HTR-8/SVneo (cell line): Measurements from ENCODE around the gene C15orf62.

Source experiments
- DNase-seq: peaks from one replicate; pipeline ENCODE4 v3.0.0; 2011; ENCODE audit warnings: low spot score, mixed read lengths; ENCODE audit not compliant: insufficient read length
- FAIRE-seq: peaks from 2 replicates; lab custom pipeline; 2011; peaks lifted over from hg19 to GRCh38; lab: Jason Lieb, UNC

The C15orf62 gene

GRCh38 chr15:40754883-40755811, 14.6 kb upstream of the C15orf62 start, which contains the start of gene RMDN3:
Gene RMDN3 (minus strand): TSS chr15:40755254. CDS start chr15:40754783, 471 bp downstream.
- no peak for FAIRE-seq

GRCh38 chr15:40755812-40756208, 14.0 kb upstream of the C15orf62 start:
- FAIRE-seq (no peak), DNase-seq (no peak)

More at GRCh38 chr15:40754883-40755811, 14.6 kb upstream of the C15orf62 start, which contains the start of gene RMDN3:
- DNase-seq: peak; percentile 88

GRCh38 chr15:40756938-40757337, 12.8 kb upstream of the C15orf62 start:
- DNase-seq (no peak), FAIRE-seq (no peak)

GRCh38 chr15:40759961-40760360, 9.8 kb upstream of the C15orf62 start:
- FAIRE-seq: no peak
- no peak for DNase-seq

GRCh38 chr15:40762919-40763800, 6.6 kb upstream of the C15orf62 start:
- DNase-seq (no peak), FAIRE-seq (no peak)

- no peak for FAIRE-seq
- no peak for DNase-seq
Observed at GRCh38 chr15:40763801-40764628, 5.8 kb upstream of the C15orf62 start, which contains the start of gene GCHFR. Gene GCHFR (plus strand): TSS chr15:40764068. CDS start chr15:40764181, 113 bp downstream.

GRCh38 chr15:40764629-40765103, 5.1 kb upstream of the C15orf62 start:
- no peak for DNase-seq
- FAIRE-seq: no peak

GRCh38 chr15:40766194-40766815, 3.5 kb upstream of the C15orf62 start:
- FAIRE-seq (no peak), DNase-seq (no peak)

- DNase-seq: no peak
- FAIRE-seq: no peak
Observed at GRCh38 chr15:40766906-40767837, 2.6 kb upstream of the C15orf62 start.

- FAIRE-seq (no peak), DNase-seq (no peak)
Observed at GRCh38 chr15:40767838-40768500, 1.8 kb upstream of the C15orf62 start.

GRCh38 chr15:40768521-40769273, 1.1 kb upstream of the C15orf62 start:
- DNase-seq: no peak
- no peak for FAIRE-seq

- no peak for DNase-seq
Observed at GRCh38 chr15:40770147-40770721, 454 bp downstream of the C15orf62 start.

GRCh38 chr15:40771242-40771641, 1.5 kb downstream of the C15orf62 start:
- FAIRE-seq (no peak), DNase-seq (no peak)

More at GRCh38 chr15:40770147-40770721, 454 bp downstream of the C15orf62 start:
- no peak for FAIRE-seq

GRCh38 chr15:40772014-40772413, 2.2 kb downstream of the C15orf62 start:
- FAIRE-seq: no peak
- no peak for DNase-seq

- FAIRE-seq (no peak), DNase-seq (no peak)
Observed at GRCh38 chr15:40773496-40773895, 3.7 kb downstream of the C15orf62 start.

- FAIRE-seq (no peak), DNase-seq (no peak)
Observed at GRCh38 chr15:40773902-40774301, 4.1 kb downstream of the C15orf62 start.

GRCh38 chr15:40775007-40775406, 5.2 kb downstream of the C15orf62 start:
- FAIRE-seq: no peak

More at GRCh38 chr15:40775007-40775406, 5.2 kb downstream of the C15orf62 start:
- DNase-seq: no peak
